ENCODE results near the gene MAP4.

- TF ChIP-seq POLR2A (IDR thresholded peaks at IDR 0.05; ENCODE audit: low read length), result no peak
- no peak for TF ChIP-seq GATA1 (IDR thresholded peaks at IDR 0.05; ENCODE audit: low read depth, low read length)
Measured at GRCh38 chr3:47980795-47981194, 35.4 kb downstream of the MAP4 start.

All from erythroblast (primary cell).